Right lobe of liver (tissue), 6 donors: ENCODE data around the gene AADAC. TPM values are rescaled to one million over a fixed set of nuclear protein-coding genes. Genes with fewer than 3 reads are reported as not detected.
"Not testable (repeated sequence)": the region's sequence is repeated elsewhere in the genome, so short reads cannot be mapped to it uniquely, and the experiment has no call there.

Source experiments
- ATAC-seq, 4 donors: fragments of 200-7000 bp; cut with Tn5 transposase; one replicate each; pipeline ENCODE4 v1.9.1; 2020; ENCODE audit warnings: mild to moderate bottlenecking in 4 of 4, moderate library complexity in 4 of 4
- DNase-seq, 3 donors: peaks; one replicate each; pipeline ENCODE4 v3.0.0-alpha.2; 2020
- H3K27ac ChIP-seq, 3 donors: fragments of 200-600 bp; one replicate each; pipeline ENCODE4 v1.8.0; 2022
- H3K27me3 ChIP-seq, 2 donors: fragments of 200-600 bp; one replicate each; pipeline ENCODE4 v1.8.0; 2022
- H3K36me3 ChIP-seq, 4 donors: fragments of 200-600 bp; sonication (generic) in 1 of 4; one replicate each; pipeline versions ENCODE4 v1.5.1 to v1.8.0; 2017 to 2022; ENCODE audit warnings: control low read depth in 1 of 4
- H3K4me1 ChIP-seq, 4 donors: fragments of 200-600 bp; sonication (generic) in 1 of 4; one replicate each; pipeline versions ENCODE4 v1.5.1 to v1.8.0; 2017 to 2022; ENCODE audit warnings: control low read depth in 1 of 4
- H3K4me3 ChIP-seq, 3 donors: fragments of 200-600 bp; one replicate each; pipeline ENCODE4 v1.8.0; 2022
- H3K9me3 ChIP-seq, 4 donors: fragments of 200-600 bp; sonication (generic) in 1 of 4; one replicate each; pipeline versions ENCODE4 v1.5.1 to v1.8.0; 2017 to 2022; ENCODE audit warnings: control low read depth in 1 of 4
- CTCF ChIP-seq, 4 donors: fragments of 200-600 bp in 3 of 4; fragments of 450-650 bp in 1 of 4; IDR thresholded peaks; one replicate each; pipeline versions ENCODE4 v1.5.1 to v1.8.0; 2016 to 2022; ENCODE audit warnings: antibody characterized with exemption in 4 of 4, mild to moderate bottlenecking in 2 of 4
- POLR2A ChIP-seq: fragments of 450-650 bp; IDR thresholded peaks from one replicate; pipeline ENCODE4 v1.6.1; 2017; ENCODE audit warnings: antibody characterized with exemption, mild to moderate bottlenecking
- WGBS: methylation state at CpG from one replicate; pipeline ENCODE4 v1.1.6; 2018; ENCODE audit warnings: low coverage, low lambda C conversion rate; ENCODE audit not compliant: insufficient coverage; ENCODE audit errors: missing lambda C conversion rate; 5-methylcytosine and 5-hydroxymethylcytosine counted together
- intact Hi-C, 2 donors: fragments of 100-400 bp; cut with DNase I; formaldehyde crosslinking; loops; one replicate each; pipeline versions ENCODE4 v1.11.2 to v1.14.1; 2022
- total RNA-seq, 6 experiments: library from RNA; depleted of rRNA in 2 of 6; stranded (reverse); fragments of >200 nt in 2 of 6; fragmentation: NEBNext Ultra II Directional in 3 of 6; extraction: Animal tissue kit (Norgen Biotek cat#: 25700) in 3 of 6; gene quantifications; one replicate each; pipeline versions ENCODE4 v1.1.0 to v1.2.4, GENCODE V29; 2016 to 2023
- donor health status: DM: no; HTN: yes; CAD: no.
- donor health status: DM: no; HTN: no; CAD: no.
- donor health status: DM: no; HTN: no; CAD: no.
- donor health status: DM: no; HTN: yes; CAD: no.
- donor health status: DM: no; HTN: yes; CAD: no.

Gene AADAC
- total RNA-seq, 6 experiments from 2014 or later, result 160 to 275 (median 229) TPM

DNA sequence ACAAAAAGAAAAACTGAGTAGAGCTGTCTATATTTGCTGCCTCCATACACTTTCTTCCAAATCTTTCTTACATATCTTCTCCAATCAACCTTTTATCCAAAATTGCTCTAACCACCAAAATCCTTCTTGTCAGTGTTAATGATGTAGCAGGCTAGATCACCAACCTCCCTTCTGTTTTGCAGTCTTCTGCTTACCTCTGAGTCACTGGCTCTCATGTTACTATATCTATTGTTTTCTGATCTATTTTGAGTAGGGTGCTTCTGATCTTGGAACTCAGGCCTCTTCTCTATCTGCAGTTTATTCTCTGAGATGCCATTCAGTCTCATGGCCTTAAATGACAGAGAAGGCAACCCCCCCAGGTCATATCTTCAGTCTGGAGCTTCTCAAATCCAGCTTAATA lies 26.3 kb upstream of the AADAC start:
- no peak for TF ChIP-seq CTCF (IDR thresholded peaks at IDR 0.05)
- no peak for TF ChIP-seq POLR2A
- no peak for ATAC-seq
- intact Hi-C loops, result no loop called here

DNA sequence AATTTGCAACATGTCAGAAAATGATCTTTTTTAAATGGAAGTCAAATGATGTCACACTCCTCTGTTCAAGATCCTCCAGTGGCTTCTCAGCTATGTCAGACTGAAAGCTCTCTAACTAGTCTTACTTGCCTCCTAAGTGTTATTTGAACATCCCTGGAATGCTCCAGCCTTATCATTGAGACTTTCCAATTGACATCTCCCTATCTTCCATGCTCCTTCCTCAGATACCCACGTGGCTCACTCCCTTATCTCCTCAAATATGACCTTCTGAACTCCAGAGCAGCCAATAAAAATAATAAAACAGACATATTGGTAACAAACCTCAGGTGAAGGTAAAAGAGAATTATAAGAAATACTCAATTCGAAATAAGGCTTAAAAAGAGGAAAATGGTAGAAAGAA lies 25.5 kb upstream of the AADAC start:
- WGBS, result 56% methylated on average over 2 of the region's 2 CpGs
- H3K4me1 ChIP-seq, result no peaks in the 10 kb centered on the region
- intact Hi-C loops, result no loop called here

More for the DNA sequence above, 26.3 kb upstream of the AADAC start:
- Histone ChIP-seq H3K9me3 (no peaks in the 10 kb centered on the region), H3K4me1 (no peaks in the 10 kb centered on the region), H3K36me3 (no peaks in the 10 kb centered on the region), H3K4me3 (no peak overlapping the region), H3K27ac (no peak overlapping the region), H3K27me3 (no peaks in the 10 kb centered on the region)
- no peak for DNase-seq

GRCh38 chr3:151789853-151790463 lies 24.0 kb upstream of the AADAC start:
- ATAC-seq, result no peak
- intact Hi-C loops, result no loop called here
- 50% methylated on average over 1 of the region's 1 CpG for WGBS
- Histone ChIP-seq H3K36me3 (no peaks in the 10 kb centered on the region), H3K27me3 (no peaks in the 10 kb centered on the region), H3K9me3 (no peaks in the 10 kb centered on the region), H3K27ac (no peak overlapping the region), H3K4me3 (no peak overlapping the region), H3K4me1 (peaks cover 0 to 11% (median 0%) of the 10 kb centered on the region in 4 donors)
- DNase-seq, result no peak
- TF ChIP-seq CTCF (IDR thresholded peaks at IDR 0.05) (no peak), POLR2A (no peak)

More for the DNA sequence above, 25.5 kb upstream of the AADAC start:
- no peak overlapping the region for H3K27ac ChIP-seq
- TF ChIP-seq CTCF (IDR thresholded peaks at IDR 0.05), result no peak
- no peak for TF ChIP-seq POLR2A
- no peaks in the 10 kb centered on the region for H3K36me3 ChIP-seq
- H3K4me3 ChIP-seq, result no peak overlapping the region
- ATAC-seq (no peak), DNase-seq (no peak)
- no peaks in the 10 kb centered on the region for H3K9me3 ChIP-seq
- H3K27me3 ChIP-seq, result no peaks in the 10 kb centered on the region

GRCh38 chr3:151790763-151791162 lies 23.2 kb upstream of the AADAC start:
- intact Hi-C loops, H3K4me3 ChIP-seq, H3K9me3 ChIP-seq, H3K27me3 ChIP-seq, H3K27ac ChIP-seq, ATAC-seq, DNase-seq, H3K36me3 ChIP-seq: not testable (repeated sequence)
- WGBS, result 100% methylated on average over 2 of the region's 2 CpGs
- peaks cover 0 to 11% (median 0%) of the 10 kb centered on the region in 4 donors for H3K4me1 ChIP-seq

DNA sequence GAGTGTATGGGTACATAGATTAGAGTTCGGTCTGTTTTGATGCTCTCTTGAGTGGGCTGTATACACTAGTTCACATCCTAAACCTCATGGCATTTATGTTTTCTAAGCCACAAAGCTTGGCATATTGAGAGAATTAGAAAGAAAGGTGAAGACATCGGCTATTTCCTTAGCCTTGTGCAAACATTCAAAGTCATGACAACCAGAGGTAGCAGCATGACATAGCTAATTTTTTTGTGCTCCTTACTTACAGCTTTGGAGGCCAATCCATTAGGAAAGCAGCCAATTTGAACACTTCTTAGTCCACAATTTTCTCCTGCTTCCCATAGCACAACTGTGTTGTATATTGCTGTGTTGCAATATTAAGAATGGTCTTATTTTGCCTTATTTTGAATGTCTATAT lies 21.5 kb upstream of the AADAC start:
- intact Hi-C loops, result no loop called here
- Histone ChIP-seq H3K9me3 (no peaks in the 10 kb centered on the region), H3K27ac (no peak overlapping the region), H3K4me1 (peaks cover 0 to 11% (median 0%) of the 10 kb centered on the region in 4 donors), H3K36me3 (no peaks in the 10 kb centered on the region), H3K4me3 (no peak overlapping the region), H3K27me3 (no peaks in the 10 kb centered on the region)
- ATAC-seq (no peak), DNase-seq (no peak)
- WGBS, result 84% methylated on average over 2 of the region's 2 CpGs
- TF ChIP-seq CTCF (IDR thresholded peaks at IDR 0.05), result no peak
